ENCODE results near the gene NACC1. TPM values are rescaled to one million over a fixed set of nuclear protein-coding genes. Genes with fewer than 3 reads are reported as not detected.

NACC1 gene
- total and polyA plus RNA-seq, 2 of the 13 experiments (the other 11 are each of a cell fraction or from before 2014, with no cell fraction given) = 31.8 to 42.3 TPM

- TF ChIP-seq ZSCAN29 (CRISPR knock-in tag; conservative IDR thresholded peaks at IDR 0.05) (no peak), ZNF569 (CRISPR knock-in tag; IDR thresholded peaks at IDR 0.05; ENCODE audit: borderline replicate concordance) (no peak), SRSF4 (IDR thresholded peaks at IDR 0.05; ENCODE audit: low read depth, low read length, poor library complexity, severe bottlenecking) (no peak), BCL6 (CRISPR knock-in tag; IDR thresholded peaks at IDR 0.05) (peak; percentile 34; the same call in 1 of the 2 replicates), NR2F1 (CRISPR knock-in tag; IDR thresholded peaks at IDR 0.05) (no peak), KDM5A (IDR thresholded peaks at IDR 0.05; ENCODE audit: borderline replicate concordance, low read length) (peak; percentile 9; the same call in 1 of the 2 replicates), ZNF597 (CRISPR knock-in tag; IDR thresholded peaks at IDR 0.05) (no peak), HNF1A (IDR thresholded peaks at IDR 0.05; ENCODE audit: low read depth) (no peak), HNF1A (CRISPR knock-in tag; IDR thresholded peaks at IDR 0.05; ENCODE audit: borderline replicate concordance) (no peak), ZNF382 (CRISPR knock-in tag; IDR thresholded peaks at IDR 0.05; ENCODE audit: borderline replicate concordance) (no peak), MNT (IDR thresholded peaks at IDR 0.05) (no peak), ZNF644 (CRISPR knock-in tag; IDR thresholded peaks at IDR 0.05; ENCODE audit: low read depth) (no peak), CERS6 (CRISPR knock-in tag; IDR thresholded peaks at IDR 0.05) (no peak), FOXK1 (CRISPR knock-in tag; IDR thresholded peaks at IDR 0.05; ENCODE audit: borderline replicate concordance, low read depth) (no peak), JDP2 (CRISPR knock-in tag; IDR thresholded peaks at IDR 0.05; ENCODE audit: borderline replicate concordance) (no peak), MTERF4 (CRISPR knock-in tag; IDR thresholded peaks at IDR 0.05) (no peak), IKZF4 (CRISPR knock-in tag; IDR thresholded peaks at IDR 0.05; ENCODE audit: borderline replicate concordance, low read depth, not compliant biosample characterization) (no peak), ADNP (CRISPR knock-in tag; IDR thresholded peaks at IDR 0.05) (no peak), FOXA3 (CRISPR knock-in tag; IDR thresholded peaks at IDR 0.05) (no peak), ZNF562 (CRISPR knock-in tag; IDR thresholded peaks at IDR 0.05; ENCODE audit: borderline replicate concordance) (no peak), ZNF782 (CRISPR knock-in tag; IDR thresholded peaks at IDR 0.05; ENCODE audit: borderline replicate concordance) (no peak)
Observed at GRCh38 chr19:13154241-13154778, 36.2 kb downstream of the NACC1 start (continued).

Measured in HepG2 (cell line).